Right renal cortex interstitium (tissue), 3 donors: ENCODE measurements around the gene UQCC3. TPM values are rescaled to one million over a fixed set of nuclear protein-coding genes. Genes with fewer than 3 reads are reported as not detected.

Source experiments
- DNase-seq, 3 donors: peaks; one replicate each; pipeline ENCODE4 v3.0.0-alpha.2; 2013; ENCODE audit warnings: low read depth in 3 of 3, low spot score in 2 of 3
- polyA plus RNA-seq, 3 donors: library from polyadenylated mRNA; unstranded; fragments of 120-200 nt; gene quantifications; one replicate each; pipeline ENCODE4 v1.2.1, GENCODE V29; 2013; ENCODE audit not compliant: insufficient read length in 3 of 3

UQCC3 gene
- polyA plus RNA-seq, 3 donors = 6.6 to 8.4 (median 6.8) TPM

DNA sequence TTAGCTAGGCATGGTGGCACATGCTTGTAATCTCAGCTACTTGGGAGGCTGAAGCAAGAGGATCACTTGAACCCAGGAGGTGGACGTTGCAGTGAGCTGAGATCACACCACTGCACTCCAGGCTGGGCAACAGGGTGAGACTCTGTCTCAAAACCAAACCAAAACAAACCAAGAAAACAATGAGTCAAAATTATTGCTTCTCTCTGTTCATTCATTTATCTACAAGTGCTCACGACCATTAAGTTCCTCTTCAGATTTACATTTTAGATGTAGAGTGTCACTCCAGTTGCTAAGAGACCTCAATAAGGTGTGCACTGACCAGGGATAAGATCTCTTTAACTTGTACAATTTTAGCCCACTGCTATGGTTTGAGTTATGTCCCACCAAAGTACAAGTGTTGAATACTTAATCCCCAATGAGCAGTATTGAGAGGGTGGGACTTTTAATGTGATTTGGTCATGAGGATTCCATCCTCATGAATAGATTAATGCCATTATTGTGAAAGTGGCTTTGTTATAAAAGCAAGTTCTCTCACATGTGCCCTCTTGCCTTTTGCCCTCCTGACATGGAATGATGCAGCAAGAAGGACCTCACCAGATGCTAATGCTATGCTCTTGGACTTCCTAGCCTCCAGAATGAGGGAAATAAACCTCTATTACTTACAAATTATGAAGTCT lies 48.0 kb downstream of the UQCC3 start:
- DNase-seq = no peak

DNA sequence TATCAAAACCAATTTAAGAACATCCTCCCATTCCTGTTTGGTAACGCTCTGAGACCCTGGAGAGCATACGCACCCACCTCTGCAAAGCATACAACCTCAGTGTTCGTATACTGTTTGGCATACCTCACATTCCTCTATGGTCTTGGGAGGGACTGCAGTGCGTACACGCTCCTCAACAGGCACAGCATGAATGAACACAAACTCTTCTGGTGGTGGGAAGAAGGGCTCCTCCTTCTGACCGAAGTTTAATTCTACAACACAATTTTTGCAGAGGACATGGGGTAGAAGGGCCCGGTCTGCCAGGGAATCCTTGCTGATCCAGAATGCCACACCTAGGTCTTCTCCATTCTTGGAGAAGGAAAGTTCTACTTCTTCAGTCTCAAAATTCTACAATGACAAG lies 50.5 kb downstream of the UQCC3 start:
- no peak for DNase-seq

Other genes with a start within 250 kb of the UQCC3 start
- gene AHNAK, start 124.9 kb upstream of the UQCC3 start, polyA plus RNA-seq = 100 to 1,000 TPM; 204 to 222 (median 220) TPM
- gene EEF1G, start 97.8 kb upstream of the UQCC3 start, polyA plus RNA-seq = 1,000 to 10,000 TPM; 2,168 to 2,372 (median 2,294) TPM
- 10 to 100 TPM; 17.9 to 21.5 (median 19.0) TPM for gene TUT1, start 80.2 kb upstream of the UQCC3 start, polyA plus RNA-seq
- gene MTA2, start 69.8 kb upstream of the UQCC3 start, polyA plus RNA-seq = 10 to 100 TPM; 90.2 to 96.7 (median 96.2) TPM
- gene EML3, start 58.9 kb upstream of the UQCC3 start, polyA plus RNA-seq = 10 to 100 TPM; 24.4 to 32.6 (median 26.1) TPM
- gene ROM1, start 58.4 kb upstream of the UQCC3 start, polyA plus RNA-seq = 1 to 10 TPM; 2.7 to 3.6 (median 3.6) TPM
- gene B3GAT3, start 49.7 kb upstream of the UQCC3 start, polyA plus RNA-seq = 10 to 100 TPM; 23.1 to 27.0 (median 25.0) TPM
- 100 to 1,000 TPM; 390 to 407 (median 396) TPM for gene GANAB, start 25.1 kb upstream of the UQCC3 start, polyA plus RNA-seq
- 10 to 100 TPM; 19.0 to 21.3 (median 19.4) TPM for gene INTS5, start 18.4 kb upstream of the UQCC3 start, polyA plus RNA-seq
- 10 to 100 TPM; 47.0 to 57.9 (median 51.7) TPM for gene C11orf98, start 6.5 kb upstream of the UQCC3 start, polyA plus RNA-seq
- gene CSKMT, start 6.4 kb upstream of the UQCC3 start, polyA plus RNA-seq = 1 to 10 TPM; 3.9 to 5.6 (median 4.3) TPM
- 1 to 10 TPM; 5.4 to 8.2 (median 6.1) TPM for gene LBHD1, start 594 bp downstream of the UQCC3 start, polyA plus RNA-seq
- gene UBXN1, start 7.4 kb downstream of the UQCC3 start, polyA plus RNA-seq = 100 to 1,000 TPM; 160 to 169 (median 161) TPM
- gene LRRN4CL, start 17.9 kb downstream of the UQCC3 start, polyA plus RNA-seq = under 1 TPM; 0.78 to 0.95 (median 0.85) TPM
- 10 to 100 TPM; 65.2 to 74.4 (median 71.1) TPM for gene BSCL2, start 35.8 kb downstream of the UQCC3 start, polyA plus RNA-seq
- 1 to 10 TPM; 1.5 to 1.9 (median 1.7) TPM for gene GNG3, start 36.0 kb downstream of the UQCC3 start, polyA plus RNA-seq
- gene HNRNPUL2, start 55.8 kb downstream of the UQCC3 start, polyA plus RNA-seq = 10 to 100 TPM; 78.7 to 83.8 (median 81.4) TPM
- gene TTC9C, start 56.8 kb downstream of the UQCC3 start, polyA plus RNA-seq = 10 to 100 TPM; 35.2 to 42.4 (median 38.0) TPM
- gene ZBTB3, start 82.5 kb downstream of the UQCC3 start, polyA plus RNA-seq = 1 to 10 TPM; 6.8 to 9.1 (median 7.0) TPM
- 100 to 1,000 TPM; 173 to 180 (median 179) TPM for gene POLR2G, start 89.9 kb downstream of the UQCC3 start, polyA plus RNA-seq
- gene TAF6L, start 99.7 kb downstream of the UQCC3 start, polyA plus RNA-seq = 10 to 100 TPM; 27.9 to 30.9 (median 28.4) TPM
- gene TMEM179B, start 115.7 kb downstream of the UQCC3 start, polyA plus RNA-seq = 10 to 100 TPM; 66.4 to 71.6 (median 67.9) TPM
- 10 to 100 TPM; 22.5 to 26.6 (median 26.3) TPM for gene TMEM223, start 120.3 kb downstream of the UQCC3 start, polyA plus RNA-seq
- 100 to 1,000 TPM; 107 to 140 (median 121) TPM for gene NXF1, start 133.8 kb downstream of the UQCC3 start, polyA plus RNA-seq
- gene STX5, start 160.4 kb downstream of the UQCC3 start, polyA plus RNA-seq = 10 to 100 TPM; 50.3 to 54.5 (median 51.4) TPM
- gene TEX54, start 161.2 kb downstream of the UQCC3 start, polyA plus RNA-seq = under 1 TPM; 0.28 to 0.43 (median 0.33) TPM
- gene WDR74, start 167.9 kb downstream of the UQCC3 start, polyA plus RNA-seq = 10 to 100 TPM; 31.2 to 36.0 (median 33.7) TPM
- 100 to 1,000 TPM; 209 to 222 (median 211) TPM for gene SLC3A2, start 209.2 kb downstream of the UQCC3 start, polyA plus RNA-seq
- gene CHRM1, start 249.7 kb downstream of the UQCC3 start, polyA plus RNA-seq = under 1 TPM in 2 of 3 donors, not detected in 1; 0.04 to 0.15 TPM